Subcutaneous adipose tissue (tissue), 4 donors: ENCODE results near the gene SHLD3. TPM values are rescaled to one million over a fixed set of nuclear protein-coding genes. Genes with fewer than 3 reads are reported as not detected.

Source experiments
- CTCF ChIP-seq: fragments of 450-650 bp; IDR thresholded peaks from one replicate; pipeline ENCODE4 v1.5.1; 2016; ENCODE audit warnings: low read depth, mild to moderate bottlenecking, control low read depth, antibody characterized with exemption, moderate library complexity
- small RNA-seq: library from RNA; depleted of rRNA; stranded (forward); fragments of <200 nt; gene quantifications from one replicate; pipeline ENCODE3, GENCODE V24; 2016
- total RNA-seq, 4 donors: library from RNA; depleted of rRNA; stranded (reverse); fragments of >200 nt; gene quantifications; one replicate each; pipeline ENCODE4 v1.1.0, GENCODE V29; 2016

SHLD3 gene
- total RNA-seq, 4 donors from 2014 or later: 1.3 to 6.5 (median 2.8) TPM

- TF ChIP-seq CTCF: no peak
These were observed 26.3 kb downstream of the SHLD3 start for GRCh38 chr5:65651144-65651543.

- TF ChIP-seq CTCF: no peak
These were observed 29.9 kb downstream of the SHLD3 start for GRCh38 chr5:65654713-65655112.

- TF ChIP-seq CTCF: no peak
These were observed 39.1 kb downstream of the SHLD3 start for GRCh38 chr5:65663804-65664521.

GRCh38 chr5:65668696-65669095 lies 43.9 kb downstream of the SHLD3 start:
- TF ChIP-seq CTCF: no peak

GRCh38 chr5:65672796-65673195 lies 48.0 kb downstream of the SHLD3 start:
- TF ChIP-seq CTCF: no peak

- TF ChIP-seq CTCF: no peak
These were observed 49.9 kb downstream of the SHLD3 start for GRCh38 chr5:65674749-65675148.

Small RNA genes within 50 kb of the gene (small RNA-seq; reads per million reads assigned to genes)
- gene RNU6-540P: not detected

Other genes with a start within 250 kb of the SHLD3 start
- gene ADAMTS6, start 143.1 kb upstream of the SHLD3 start, total RNA-seq: 10 to 100 TPM in 1 of 4 donors, 1 to 10 TPM in 3; 1.9 to 20.2 (median 3.5) TPM
- 1 to 10 TPM in 3 of 4 donors, under 1 TPM in 1; 0.88 to 5.6 (median 2.2) TPM for gene CENPK, start 61.9 kb upstream of the SHLD3 start, total RNA-seq
- gene PPWD1, start 61.7 kb upstream of the SHLD3 start, total RNA-seq: 10 to 100 TPM; 46.3 to 71.1 (median 58.5) TPM
- gene TRIM23, start 694 bp upstream of the SHLD3 start, total RNA-seq: 10 to 100 TPM; 15.1 to 25.5 (median 15.4) TPM
- gene TRAPPC13, start within 50 bp of the SHLD3 start, total RNA-seq: 10 to 100 TPM; 15.8 to 22.9 (median 19.5) TPM
- 10 to 100 TPM in 2 of 4 donors, 1 to 10 TPM in 2; 7.3 to 19.4 (median 10.2) TPM for gene SGTB, start 97.1 kb downstream of the SHLD3 start, total RNA-seq
- 10 to 100 TPM in 3 of 4 donors, 1 to 10 TPM in 1; 8.3 to 23.3 (median 20.0) TPM for gene NLN, start 97.2 kb downstream of the SHLD3 start, total RNA-seq